ENCODE data around the gene FALEC. TPM values are rescaled to one million over a fixed set of nuclear protein-coding genes. Genes with fewer than 3 reads are reported as not detected.

Gene FALEC
- polyA plus RNA-seq, 1 donor (not counting 4 experiments of a cell fraction or from before 2014, with no cell fraction given): 0.12 TPM

- no peak for FAIRE-seq
- Histone ChIP-seq H3K4me3 (ENCODE audit: control insufficient read depth in 2 of 3, extremely low read depth in 1 of 3, insufficient read depth in 2 of 3, low read depth in 1 of 3, low read length in 3 of 3) (peak overlapping the region; percentile 29 to 40 (median 31)), H3K79me2 (ENCODE audit: control insufficient read depth, insufficient read depth, low read length) (no peaks in the 10 kb centered on the region), H3K27me3 (ENCODE audit: control insufficient read depth, extremely low read depth, insufficient read depth, low read length) (no peaks in the 10 kb centered on the region), H3K4me1 (ENCODE audit: control insufficient read depth, extremely low read depth, insufficient read depth, low read length) (peaks cover 23% of the 10 kb centered on the region), H3K27ac (ENCODE audit: control insufficient read depth, insufficient read depth, low read length) (no peak overlapping the region), H3K9me1 (ENCODE audit: control insufficient read depth, extremely low read depth, insufficient read depth, low read length) (no peaks in the 10 kb centered on the region), H4K20me1 (ENCODE audit: control insufficient read depth, extremely low read depth, insufficient read depth, low read length) (no peaks in the 10 kb centered on the region), H3K4me2 (ENCODE audit: control insufficient read depth, extremely low read depth, insufficient read depth, low read depth, low read length) (peak overlapping the region; percentile 78), H3K36me3 (ENCODE audit: control insufficient read depth in 2 of 2, extremely low read depth in 1 of 2, insufficient read depth in 2 of 2, low read length in 2 of 2) (peaks cover 8 to 14% of the 10 kb centered on the region in 2 experiments), H3K9ac (ENCODE audit: control insufficient read depth, extremely low read depth, insufficient read depth, low read length) (peak overlapping the region; percentile 67), H3K9me3 (ENCODE audit: control insufficient read depth, low read depth, low read length) (no peaks in the 10 kb centered on the region), H2AFZ (ENCODE audit: control insufficient read depth, low read length) (peak overlapping the region; percentile 46)
- TF ChIP-seq CTCF (optimal IDR thresholded peaks at IDR 0.05 in 1 of 3, IDR thresholded peaks at IDR 0.05 in 1 of 3, conservative IDR thresholded peaks at IDR 0.05 in 1 of 3; ENCODE audit: extremely low read depth in 1 of 3, insufficient read depth in 2 of 3, low read length in 3 of 3): no peak
- no peak for TF ChIP-seq EZH2 (IDR thresholded peaks at IDR 0.05; ENCODE audit: low read length)
- dilution Hi-C loops (cut with MboI; ENCODE audit: extremely low pct_ligation_motif_present, low sequenced_read_pairs): no loop called here
- no peak for DNase-seq (ENCODE audit: low read depth, low spot score)
Observed at GRCh38 chr1:150516050-150516591, 569 bp downstream of the FALEC start.

GRCh38 chr1:150516616-150517015 is 1.1 kb downstream of the FALEC start:
- H3K79me2 ChIP-seq (ENCODE audit: control insufficient read depth, insufficient read depth, low read length): no peaks in the 10 kb centered on the region
- H4K20me1 ChIP-seq (ENCODE audit: control insufficient read depth, extremely low read depth, insufficient read depth, low read length): no peaks in the 10 kb centered on the region
- FAIRE-seq (no peak), DNase-seq (ENCODE audit: low read depth, low spot score) (no peak)
- no peak overlapping the region for H3K27ac ChIP-seq (ENCODE audit: control insufficient read depth, insufficient read depth, low read length)
- no peak overlapping the region for H3K9ac ChIP-seq (ENCODE audit: control insufficient read depth, extremely low read depth, insufficient read depth, low read length)
- peaks cover 7 to 12% of the 10 kb centered on the region in 2 experiments for H3K36me3 ChIP-seq (ENCODE audit: control insufficient read depth in 2 of 2, extremely low read depth in 1 of 2, insufficient read depth in 2 of 2, low read length in 2 of 2)
- dilution Hi-C loops (cut with MboI; ENCODE audit: extremely low pct_ligation_motif_present, low sequenced_read_pairs): no loop called here
- H3K9me3 ChIP-seq (ENCODE audit: control insufficient read depth, low read depth, low read length): no peaks in the 10 kb centered on the region
- H2AFZ ChIP-seq (ENCODE audit: control insufficient read depth, low read length): peak overlapping the region; percentile 46
- H3K4me2 ChIP-seq (ENCODE audit: control insufficient read depth, extremely low read depth, insufficient read depth, low read depth, low read length): peak overlapping the region; percentile 78
- no peaks in the 10 kb centered on the region for H3K9me1 ChIP-seq (ENCODE audit: control insufficient read depth, extremely low read depth, insufficient read depth, low read length)
- H3K4me3 ChIP-seq (ENCODE audit: control insufficient read depth in 2 of 3, extremely low read depth in 1 of 3, insufficient read depth in 2 of 3, low read depth in 1 of 3, low read length in 3 of 3): peak overlapping the region in 2 of 3 experiments; percentile 29 to 31
- H3K4me1 ChIP-seq (ENCODE audit: control insufficient read depth, extremely low read depth, insufficient read depth, low read length): peaks cover 23% of the 10 kb centered on the region
- TF ChIP-seq EZH2 (IDR thresholded peaks at IDR 0.05; ENCODE audit: low read length) (no peak), CTCF (optimal IDR thresholded peaks at IDR 0.05 in 1 of 3, IDR thresholded peaks at IDR 0.05 in 1 of 3, conservative IDR thresholded peaks at IDR 0.05 in 1 of 3; ENCODE audit: extremely low read depth in 1 of 3, insufficient read depth in 2 of 3, low read length in 3 of 3) (no peak)
- H3K27me3 ChIP-seq (ENCODE audit: control insufficient read depth, extremely low read depth, insufficient read depth, low read length): no peaks in the 10 kb centered on the region
